Urothelium cell line (cell line): ENCODE data around the gene ARID3C.

Experiments
- DNase-seq: peaks from one replicate; pipeline ENCODE4 v3.0.0; 2011; ENCODE audit warnings: low spot score, mixed read lengths
- FAIRE-seq: peaks from 2 replicates; lab custom pipeline; 2011; peaks lifted over from hg19 to GRCh38; lab: Jason Lieb, UNC

Gene ARID3C

GRCh38 chr9:34579808-34580163 lies 49.1 kb downstream of the ARID3C start:
- FAIRE-seq: no peak

GRCh38 chr9:34579104-34579807 lies 49.6 kb downstream of the ARID3C start:
- FAIRE-seq (no peak), DNase-seq (no peak)

More at GRCh38 chr9:34579808-34580163, 49.1 kb downstream of the ARID3C start:
- no peak for DNase-seq

- DNase-seq: no peak
- FAIRE-seq: no peak
These were observed 50.4 kb downstream of the ARID3C start for GRCh38 chr9:34578241-34579103.

GRCh38 chr9:34577400-34578240 lies 51.2 kb downstream of the ARID3C start:
- FAIRE-seq: no peak
- DNase-seq: no peak

- no peak for FAIRE-seq
- no peak for DNase-seq
These were observed 52.1 kb downstream of the ARID3C start for GRCh38 chr9:34576597-34577399.

- FAIRE-seq (no peak), DNase-seq (no peak)
These were observed 52.8 kb downstream of the ARID3C start for GRCh38 chr9:34575862-34576596.

- DNase-seq (no peak), FAIRE-seq (no peak)
These were observed 53.6 kb downstream of the ARID3C start for GRCh38 chr9:34575241-34575640.

- no peak for FAIRE-seq
These were observed 54.3 kb downstream of the ARID3C start for GRCh38 chr9:34574571-34574970.

GRCh38 chr9:34573599-34574325 lies 55.1 kb downstream of the ARID3C start:
- no peak for FAIRE-seq
- no peak for DNase-seq

More at GRCh38 chr9:34574571-34574970, 54.3 kb downstream of the ARID3C start:
- DNase-seq: no peak

- DNase-seq (no peak), FAIRE-seq (peak; percentile 95)
These were observed 56.2 kb downstream of the ARID3C start for GRCh38 chr9:34572628-34573027.

GRCh38 chr9:34572092-34572491 lies 56.8 kb downstream of the ARID3C start:
- FAIRE-seq: no peak

GRCh38 chr9:34571481-34571810 lies 57.4 kb downstream of the ARID3C start:
- DNase-seq (no peak), FAIRE-seq (no peak)

More at GRCh38 chr9:34572092-34572491, 56.8 kb downstream of the ARID3C start:
- no peak for DNase-seq
